Activated CD4-positive, alpha-beta T cell treated with anti-CD3 and anti-CD28 coated beads for 1 hour (primary cell): ENCODE results near the gene DCAF17.
A peak's percentile ranks its signal among the peaks of the same experiment; 100 is the strongest.

ENCODE experiments used
- DNase-seq: peaks from one replicate; pipeline ENCODE4 v3.0.0-alpha.2; 2020

The DCAF17 gene, protein sequence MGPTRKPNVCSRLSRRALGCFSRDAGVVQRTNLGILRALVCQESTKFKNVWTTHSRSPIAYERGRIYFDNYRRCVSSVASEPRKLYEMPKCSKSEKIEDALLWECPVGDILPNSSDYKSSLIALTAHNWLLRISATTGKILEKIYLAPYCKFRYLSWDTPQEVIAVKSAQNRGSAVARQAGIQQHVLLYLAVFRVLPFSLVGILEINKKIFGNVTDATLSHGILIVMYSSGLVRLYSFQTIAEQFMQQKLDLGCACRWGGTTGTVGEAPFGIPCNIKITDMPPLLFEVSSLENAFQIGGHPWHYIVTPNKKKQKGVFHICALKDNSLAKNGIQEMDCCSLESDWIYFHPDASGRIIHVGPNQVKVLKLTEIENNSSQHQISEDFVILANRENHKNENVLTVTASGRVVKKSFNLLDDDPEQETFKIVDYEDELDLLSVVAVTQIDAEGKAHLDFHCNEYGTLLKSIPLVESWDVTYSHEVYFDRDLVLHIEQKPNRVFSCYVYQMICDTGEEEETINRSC

DNA sequence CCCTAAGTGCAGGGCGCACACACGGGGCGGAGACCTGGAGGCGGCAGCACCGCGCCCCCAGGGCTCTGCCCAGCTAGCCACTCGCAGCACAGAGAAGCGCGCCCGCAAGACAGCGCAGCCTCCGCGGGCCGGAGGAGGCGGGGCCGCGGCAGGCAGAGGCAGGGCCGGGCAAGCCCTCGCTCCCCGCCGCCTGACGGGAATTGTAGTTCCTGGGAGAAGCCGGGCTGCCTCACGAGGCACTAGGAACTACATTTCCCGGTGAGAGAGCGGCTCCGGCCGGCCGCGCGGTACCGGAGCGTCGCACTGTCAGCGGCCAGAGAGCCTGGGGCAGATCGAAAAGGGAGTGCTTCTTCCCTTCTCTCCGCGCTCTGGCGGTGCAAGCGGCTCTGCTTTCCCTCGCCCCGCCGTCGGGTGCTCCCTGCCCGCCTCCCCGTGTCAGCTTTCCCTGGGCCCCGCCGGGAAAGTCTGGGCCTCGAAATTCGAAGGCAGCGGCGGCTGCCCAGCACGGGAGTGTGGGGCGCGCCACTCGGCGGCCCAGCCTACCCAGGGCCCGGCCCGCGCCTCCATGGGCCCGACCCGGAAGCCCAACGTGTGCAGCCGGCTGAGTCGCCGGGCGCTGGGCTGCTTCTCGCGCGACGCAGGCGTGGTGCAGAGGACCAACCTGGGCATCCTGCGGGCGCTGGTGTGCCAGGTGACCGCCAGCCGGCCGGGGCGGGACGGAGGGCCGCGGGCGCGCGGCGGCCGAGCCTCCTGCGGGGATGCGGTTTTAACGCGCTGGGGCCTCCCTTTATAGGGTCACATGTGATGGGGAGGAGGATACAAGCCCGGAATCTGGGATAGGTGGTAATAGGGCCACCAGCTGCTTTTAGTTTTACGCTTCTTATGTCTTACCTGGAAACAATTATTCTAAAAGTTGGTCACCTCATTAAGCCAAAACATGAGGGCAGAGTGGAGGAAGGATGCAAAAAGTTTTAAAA, at the start of gene DCAF17:
Gene DCAF17, plus strand, starts transcription at position 214 of the 977 bp plus-strand sequence. Its CDS starts 352 bp downstream, at position 566.
- DNase-seq: peak; percentile 88

DNA sequence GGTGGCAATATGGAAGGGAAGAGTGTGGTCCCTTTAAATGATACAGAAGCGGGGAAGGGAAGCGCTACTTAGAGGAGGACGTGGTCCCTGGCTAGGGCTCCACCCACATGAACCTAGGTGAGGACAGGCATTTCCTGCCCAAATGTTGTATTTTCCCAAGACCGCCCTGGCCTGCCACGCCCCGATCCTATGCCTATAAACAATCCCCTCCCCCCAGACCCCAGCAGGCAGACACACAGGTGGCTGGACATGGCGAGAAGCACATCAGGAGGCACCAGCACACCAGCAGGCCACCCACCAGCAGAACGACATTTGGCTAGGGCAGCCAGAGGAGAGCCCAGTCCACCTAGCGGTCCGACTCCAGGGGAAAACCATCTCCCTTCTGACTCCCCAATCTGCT, 47.4 kb upstream of the DCAF17 start:
- no peak for DNase-seq

DNA sequence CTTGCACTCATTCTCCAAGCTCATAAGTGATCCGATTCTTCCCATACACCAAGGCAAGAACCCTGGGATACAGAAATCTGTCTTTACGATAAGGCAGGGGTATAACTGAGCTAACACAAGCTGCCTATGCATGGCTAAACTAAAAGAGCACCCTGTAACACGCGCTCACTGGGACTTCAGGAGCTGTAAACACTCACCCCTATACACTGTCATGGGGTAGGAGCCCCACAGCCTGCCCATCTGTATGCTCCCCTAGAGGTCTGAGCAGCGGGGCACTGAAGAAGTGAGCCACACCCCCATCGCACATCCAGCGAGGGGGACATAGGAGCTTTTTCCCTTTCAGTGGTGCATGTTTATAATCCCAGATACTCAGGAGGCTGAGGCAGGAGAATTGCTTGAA, 47.0 kb upstream of the DCAF17 start:
- DNase-seq: no peak

DNA sequence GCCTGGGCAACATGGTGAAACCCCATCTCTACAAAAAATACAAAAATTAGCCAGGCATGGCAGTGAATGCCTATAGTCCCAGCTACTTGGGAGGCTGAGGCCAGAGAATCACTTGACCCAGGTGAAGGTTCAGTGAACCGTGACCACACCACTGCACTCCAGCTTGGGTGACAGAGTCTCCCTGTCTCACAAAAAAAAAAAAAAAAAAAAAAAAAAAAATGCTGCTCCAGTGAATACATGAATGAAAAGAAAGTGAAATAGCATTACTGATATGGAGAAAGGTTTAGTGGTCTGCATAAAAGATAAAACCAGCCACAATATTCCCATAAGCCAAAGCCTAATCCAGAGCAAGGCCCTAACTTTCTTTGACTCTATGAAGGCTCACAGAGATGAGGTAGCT, 44.7 kb upstream of the DCAF17 start:
- no peak for DNase-seq

DNA sequence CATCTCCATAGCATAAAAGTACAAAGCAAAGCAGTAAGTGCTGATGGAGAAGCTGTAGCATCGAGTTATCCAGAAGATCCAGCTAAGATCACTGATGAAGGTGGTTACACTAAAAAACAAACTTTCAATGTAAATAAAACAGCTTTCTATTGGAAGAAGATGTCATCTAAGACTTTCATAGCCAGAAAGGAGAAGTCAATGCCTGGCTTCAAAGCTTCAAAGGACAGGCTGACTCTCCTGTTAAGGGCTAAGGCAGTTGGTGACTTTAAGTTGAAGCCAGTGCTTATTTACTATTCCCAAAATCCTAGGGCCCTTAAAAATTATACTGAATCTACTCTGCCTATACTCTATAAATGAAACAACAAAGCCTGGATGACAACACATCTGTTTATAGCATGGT, 44.2 kb upstream of the DCAF17 start:
- no peak for DNase-seq

DNA sequence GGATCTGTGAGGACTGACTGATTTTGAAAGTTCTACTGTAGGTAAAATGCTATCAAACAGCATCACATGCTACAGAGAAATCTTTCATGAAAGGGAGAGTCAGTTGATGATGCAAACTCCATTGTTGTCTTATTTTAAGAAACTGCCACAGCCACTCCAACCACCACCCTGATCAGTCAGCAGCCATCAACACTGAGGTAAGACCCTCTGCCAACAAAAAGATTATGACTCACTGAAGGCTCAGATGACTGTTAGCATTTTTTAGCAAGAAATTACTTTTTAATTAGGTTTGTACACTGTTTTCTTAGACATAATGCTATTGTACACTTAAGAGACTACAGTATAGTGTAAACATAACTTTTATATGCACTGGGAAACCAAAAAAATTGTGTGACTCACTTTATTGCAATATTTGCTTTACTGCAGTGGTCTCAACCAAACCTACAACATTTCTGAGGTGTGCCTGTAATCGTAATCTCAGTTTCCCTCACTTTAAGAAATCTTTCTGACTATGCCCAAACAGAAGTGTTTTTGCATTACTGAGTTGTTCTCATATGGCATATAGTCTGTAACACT, 43.0 kb upstream of the DCAF17 start:
- DNase-seq: no peak

DNA sequence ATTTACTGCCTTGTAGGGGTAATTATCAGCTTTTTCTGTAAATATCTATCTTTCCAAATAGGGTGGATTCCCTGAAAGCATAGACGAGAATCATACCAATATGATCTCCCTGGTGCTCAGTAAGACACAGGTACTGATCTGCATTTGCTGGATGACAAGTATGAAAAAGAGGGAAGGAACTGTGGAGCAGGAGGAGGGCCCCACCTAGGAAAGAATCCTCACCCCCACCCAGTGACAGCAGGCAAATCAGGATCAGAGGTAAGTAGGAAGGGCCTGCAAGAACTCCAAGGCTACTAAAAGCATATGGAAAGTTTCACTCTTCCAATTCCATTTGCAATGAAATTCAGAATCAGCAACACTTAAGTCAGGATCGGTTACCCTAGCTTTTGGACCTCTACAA, 42.5 kb upstream of the DCAF17 start:
- no peak for DNase-seq

DNA sequence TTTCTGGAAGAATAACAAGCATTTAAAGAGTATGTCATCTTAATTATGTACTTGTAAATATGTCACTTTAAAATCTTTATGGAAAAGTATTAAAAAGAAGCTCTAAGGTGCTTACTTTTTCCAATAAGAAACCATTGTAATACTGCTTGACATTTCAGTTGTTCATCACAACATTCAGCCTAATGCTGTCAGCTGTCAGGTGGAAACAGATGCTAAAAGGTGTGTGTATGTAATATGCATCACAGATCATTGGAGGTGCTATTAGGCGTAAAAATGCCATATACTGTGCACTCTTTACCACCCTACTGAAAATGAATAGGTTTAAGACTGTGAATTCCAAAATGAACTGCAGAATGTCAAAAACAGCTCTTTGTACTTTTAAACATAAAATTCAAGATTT, 40.5 kb upstream of the DCAF17 start:
- no peak for DNase-seq

DNA sequence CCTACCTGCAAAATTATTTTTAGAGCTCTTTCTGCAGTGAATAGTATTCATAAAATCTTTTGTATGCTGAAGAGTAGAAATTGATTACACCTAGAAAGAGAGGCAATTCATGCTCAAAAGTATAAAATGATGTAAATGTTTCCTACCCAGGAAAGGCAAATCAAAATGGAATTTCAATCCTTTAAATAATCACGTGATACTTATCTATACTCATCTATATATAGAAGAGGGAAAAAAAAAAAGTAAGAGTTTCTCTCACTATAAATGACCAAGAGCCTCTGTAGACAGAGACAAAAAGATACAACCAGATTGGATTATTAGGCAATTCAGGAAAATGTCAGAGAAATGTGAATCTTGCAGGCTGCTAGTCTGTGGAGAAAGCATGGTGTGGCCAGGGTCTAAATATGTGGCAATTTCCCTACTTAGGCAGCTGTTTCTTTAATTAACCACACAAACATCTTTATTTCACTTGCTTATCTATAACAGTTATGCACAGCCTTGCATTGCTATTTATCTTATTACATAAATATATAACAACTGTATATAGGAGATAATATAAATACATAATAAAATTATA, 39.8 kb upstream of the DCAF17 start:
- no peak for DNase-seq

DNA sequence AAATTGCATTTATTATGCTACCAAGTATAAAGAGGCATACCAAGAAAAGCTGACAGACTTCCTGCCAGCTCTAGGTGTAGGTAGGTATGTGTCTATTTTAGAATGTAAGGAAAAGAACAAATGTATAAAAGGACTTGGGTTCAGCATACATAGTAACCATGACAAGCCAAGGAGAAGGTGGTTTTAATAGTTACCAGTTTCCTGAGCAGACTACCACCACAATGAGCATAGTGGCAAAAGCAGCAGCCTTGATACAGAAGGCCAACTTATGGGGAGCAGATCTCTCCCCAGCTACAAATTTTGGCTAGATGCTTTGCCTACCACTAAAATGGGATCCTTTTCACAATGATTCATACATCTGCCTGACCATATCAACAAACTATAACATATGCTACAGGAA, 34.7 kb upstream of the DCAF17 start:
- DNase-seq: no peak

DNA sequence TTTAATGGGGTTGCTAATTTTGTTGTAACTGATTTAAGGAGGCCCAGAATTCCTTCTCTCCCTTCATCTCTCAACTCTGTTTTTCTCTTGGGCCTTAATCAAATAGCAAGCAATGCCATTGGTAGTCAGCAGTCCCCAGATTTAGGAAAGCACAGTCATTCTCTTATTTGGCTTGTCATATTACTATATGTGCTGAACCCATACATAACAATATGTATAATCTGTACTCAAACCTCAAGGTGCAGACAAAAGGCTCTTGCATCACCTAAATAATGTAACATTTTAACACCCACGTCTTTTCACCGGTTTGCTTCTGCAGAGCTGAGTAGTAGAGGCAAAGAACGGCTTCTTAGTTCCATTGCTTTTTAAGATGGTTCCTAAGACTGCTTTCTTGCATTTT, 33.6 kb upstream of the DCAF17 start:
- DNase-seq: no peak

DNA sequence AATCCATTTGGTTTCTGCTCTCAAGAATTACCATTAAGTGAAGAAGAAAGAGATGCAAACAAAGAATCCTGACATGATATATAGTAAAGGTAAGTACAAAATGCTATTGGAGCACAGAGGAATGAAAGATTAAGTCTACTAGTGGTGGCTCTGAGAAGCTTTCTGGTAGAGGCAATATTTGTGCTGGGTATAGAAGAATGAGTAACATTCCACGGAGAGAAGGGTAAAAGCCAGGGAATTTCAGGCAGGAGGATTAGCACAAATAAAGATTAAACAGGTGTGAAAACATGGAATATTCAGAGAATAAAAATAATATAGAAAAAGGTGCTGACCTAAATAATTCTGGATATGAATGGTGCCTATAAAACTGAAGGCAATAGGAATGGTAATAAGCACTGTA, 32.1 kb upstream of the DCAF17 start:
- DNase-seq: no peak

DNA sequence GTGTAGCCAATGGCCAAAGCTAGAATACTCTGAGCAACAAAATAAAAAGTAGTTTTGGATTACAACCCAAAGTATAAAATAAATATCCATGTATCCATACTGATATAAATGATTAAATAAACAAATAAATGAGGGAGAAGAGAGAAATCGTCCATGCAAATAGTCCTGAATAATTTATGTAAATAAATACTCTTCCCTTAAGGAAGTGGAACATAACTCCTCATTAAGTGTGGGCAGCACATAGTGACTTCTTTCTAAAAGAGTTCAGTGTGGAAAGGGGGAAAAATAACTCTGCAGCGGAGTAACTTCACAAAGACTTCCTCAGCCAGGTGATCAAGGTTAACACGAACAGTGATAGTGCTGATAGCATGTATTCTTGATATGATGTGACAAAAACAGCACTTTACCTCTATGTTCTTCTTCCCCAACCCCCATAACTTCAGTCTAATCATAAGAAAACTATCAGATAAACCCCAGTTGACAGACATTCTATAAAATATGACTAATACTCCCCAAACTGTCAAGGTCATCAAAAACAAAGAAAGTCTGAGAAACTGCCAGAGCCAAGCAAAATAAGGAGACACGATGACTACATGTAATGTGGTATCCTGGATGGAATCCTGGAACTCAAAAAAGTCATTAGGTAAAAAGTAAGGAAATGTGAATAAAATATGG, 31.0 kb upstream of the DCAF17 start:
- no peak for DNase-seq

DNA sequence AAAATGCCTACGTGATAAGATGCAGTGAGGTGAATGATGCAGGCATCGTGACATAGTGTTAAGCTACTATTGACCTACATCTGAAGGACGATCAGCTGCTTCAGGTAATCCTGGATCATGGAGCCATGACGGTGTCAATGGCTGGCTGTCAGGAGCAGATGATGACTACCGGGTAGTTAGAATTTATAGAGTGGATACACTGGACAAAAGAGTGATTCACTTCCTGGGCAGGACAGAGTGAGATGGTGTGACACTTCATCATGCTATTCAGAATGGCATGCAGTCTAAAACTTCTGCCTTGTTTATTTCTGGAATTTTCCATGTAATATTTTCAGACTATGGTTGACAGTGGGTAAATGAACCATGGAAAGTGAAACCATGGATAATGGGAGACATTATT, 29.8 kb upstream of the DCAF17 start:
- DNase-seq: no peak

DNA sequence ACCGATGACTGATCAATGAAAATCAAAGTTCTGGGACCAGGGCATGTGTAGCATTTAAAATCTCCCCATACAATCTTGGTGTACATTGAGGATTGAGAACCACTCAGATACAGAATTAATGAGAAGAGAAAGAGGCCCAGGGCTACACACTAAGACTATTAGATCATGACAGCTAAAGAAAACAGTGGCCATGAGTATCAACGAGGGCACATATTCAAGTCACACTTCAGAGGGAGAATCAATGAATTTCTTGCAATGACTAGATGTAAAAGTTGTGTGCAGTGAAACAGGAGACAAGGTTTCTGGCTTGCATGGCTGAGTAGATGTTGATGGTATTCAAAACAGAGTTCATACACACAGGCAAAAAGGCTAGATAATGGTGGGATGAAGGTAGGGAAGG, 29.3 kb upstream of the DCAF17 start:
- no peak for DNase-seq

DNA sequence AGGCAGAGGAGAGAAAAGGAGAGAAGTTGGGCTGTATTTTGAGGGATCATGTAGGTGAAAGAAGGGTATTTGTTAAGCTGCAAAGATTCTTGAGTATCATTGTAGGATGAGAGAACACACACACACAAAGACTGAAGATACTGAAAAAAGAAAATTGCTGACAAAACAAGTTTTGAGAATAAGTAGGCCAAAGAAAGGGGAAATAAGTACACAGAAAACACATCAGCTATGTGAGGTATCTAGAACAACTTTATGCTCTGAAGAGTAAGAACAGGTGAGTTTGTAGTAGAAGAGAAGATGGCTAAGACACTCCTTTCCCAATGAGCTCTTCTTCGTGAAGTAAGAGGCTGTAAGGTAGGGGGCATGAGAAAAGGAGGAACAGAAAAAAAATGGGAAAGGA, 28.5 kb upstream of the DCAF17 start:
- no peak for DNase-seq

DNA sequence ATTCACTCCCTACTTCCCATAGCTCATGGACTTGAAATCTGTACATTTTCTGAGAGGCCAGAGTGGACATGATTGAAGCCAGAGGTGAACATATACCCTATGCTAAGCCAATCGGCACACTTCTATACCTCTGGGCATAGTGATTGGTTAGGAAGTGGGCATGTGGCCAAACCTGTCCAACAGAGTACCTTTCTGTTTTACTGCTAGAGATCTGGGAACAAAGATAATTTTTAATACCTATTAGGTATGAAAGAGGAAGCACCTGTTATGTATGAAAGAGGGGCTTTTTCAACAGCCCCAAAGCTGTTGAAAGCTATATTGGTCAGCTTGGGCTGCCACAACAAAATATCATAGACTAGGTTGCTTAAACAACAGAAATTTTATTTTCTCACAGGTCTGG, 28.0 kb upstream of the DCAF17 start:
- DNase-seq: no peak

DNA sequence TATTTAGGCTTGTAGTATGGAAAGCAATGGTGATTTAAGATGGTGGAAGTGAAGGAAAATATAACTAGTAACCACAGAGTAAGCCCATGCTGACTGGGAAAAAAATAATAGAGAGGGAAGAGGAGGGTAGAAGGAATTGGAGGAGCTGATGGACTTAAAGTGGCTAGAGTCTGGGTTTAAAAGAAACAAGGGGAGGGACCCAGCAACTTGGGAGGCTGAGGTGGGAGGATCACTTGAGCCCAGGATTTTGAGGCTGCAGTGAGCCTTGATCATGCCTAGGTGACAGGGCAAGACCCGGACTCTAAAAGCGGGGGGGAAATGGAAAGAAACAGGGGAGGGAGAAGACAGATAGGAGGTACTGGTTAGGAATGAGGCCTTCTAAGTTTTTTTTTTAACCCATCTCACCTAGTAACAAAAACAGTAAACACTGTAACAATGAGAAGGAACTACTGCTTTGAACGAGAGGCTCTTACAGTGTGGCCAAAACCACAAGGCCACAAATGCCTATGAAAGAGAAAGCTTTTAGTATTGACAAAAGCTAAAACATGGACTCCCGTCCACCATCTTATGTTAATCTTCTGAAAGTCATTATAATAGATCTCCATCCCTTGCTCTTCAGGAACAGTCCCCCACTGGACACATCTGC, 26.9 kb upstream of the DCAF17 start:
- no peak for DNase-seq

DNA sequence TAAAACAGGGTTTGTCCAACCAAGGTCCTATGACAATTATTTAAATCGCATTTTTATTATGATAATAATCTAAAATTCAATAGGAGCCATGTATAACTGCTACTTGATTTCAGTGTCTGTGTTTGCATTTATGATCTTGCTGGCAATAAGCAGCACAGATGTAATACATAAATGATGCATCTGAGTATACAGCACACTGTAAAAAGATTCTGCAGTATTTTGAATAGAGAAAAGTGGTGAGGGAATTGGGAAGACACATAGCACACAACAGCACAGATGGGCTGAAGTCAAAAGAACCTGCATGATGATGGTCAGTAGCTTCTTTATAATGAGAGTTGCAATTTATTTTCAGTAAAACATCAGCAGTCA, 26.4 kb upstream of the DCAF17 start:
- no peak for DNase-seq

DNA sequence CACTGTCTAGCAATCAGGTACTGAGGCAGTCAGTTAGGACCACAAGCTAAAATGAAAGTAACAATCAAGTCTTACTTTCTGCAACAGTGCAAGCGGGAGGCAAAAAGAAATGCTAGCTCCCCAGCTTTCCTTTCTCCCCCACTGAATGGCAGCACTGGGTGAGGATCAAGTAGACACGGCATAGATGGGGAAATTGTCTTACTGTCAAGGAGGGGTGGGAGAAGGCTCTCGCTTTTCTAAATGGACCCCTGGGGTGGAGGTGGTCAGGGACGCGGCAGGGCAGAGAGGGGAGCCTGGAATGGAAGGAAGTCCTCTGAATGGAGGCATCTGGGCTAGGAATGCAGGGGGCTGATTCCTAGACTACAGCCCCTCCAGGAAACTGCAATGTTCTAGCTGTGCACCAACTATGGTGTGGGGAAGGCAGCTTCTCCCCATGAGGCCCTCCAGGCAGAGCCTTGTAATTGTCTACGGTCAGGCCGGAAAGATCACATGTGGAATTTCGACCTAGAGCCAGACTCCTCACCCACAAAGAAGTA, 24.5 kb upstream of the DCAF17 start:
- no peak for DNase-seq

DNA sequence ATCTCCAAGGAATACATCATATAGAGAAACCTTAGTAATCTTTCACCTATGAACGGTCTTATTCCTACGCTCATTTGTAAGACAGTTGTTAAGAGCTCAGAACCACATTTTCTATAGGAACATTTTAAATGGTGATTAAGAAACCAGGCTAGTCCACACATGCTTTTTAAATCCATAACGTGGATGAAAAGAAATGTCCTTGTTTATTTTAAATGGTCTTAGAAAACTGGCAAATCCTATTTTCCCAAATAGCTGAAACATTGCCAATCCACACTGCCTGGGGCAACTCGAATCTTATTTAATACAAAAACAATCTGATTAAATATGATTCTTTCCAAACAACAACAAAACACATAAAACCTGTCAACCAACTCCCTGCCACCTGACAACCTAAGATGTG, 23.9 kb upstream of the DCAF17 start:
- DNase-seq: no peak

DNA sequence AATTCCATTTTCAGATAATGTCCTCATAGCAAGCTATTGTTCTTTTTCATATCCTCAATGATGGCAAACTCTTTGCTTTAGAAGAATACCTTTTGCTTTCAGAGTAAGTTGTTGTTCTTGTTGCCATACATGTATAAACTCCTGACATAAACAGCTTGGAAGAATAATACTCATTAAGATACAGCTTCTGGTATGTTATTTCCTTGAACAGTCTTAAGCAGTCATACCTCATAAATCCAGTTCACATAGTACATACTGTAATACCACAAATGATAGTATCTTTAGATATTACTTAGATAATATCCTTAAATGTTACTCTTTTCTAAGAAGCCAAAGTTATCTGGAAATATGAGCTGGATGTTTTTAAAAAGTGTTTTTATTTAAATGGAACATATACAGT, 23.4 kb upstream of the DCAF17 start:
- no peak for DNase-seq
